GM13977 (cell line): ENCODE results near the gene CNTNAP2.

Source experiments
- DNase-seq: peaks from one replicate; pipeline ENCODE4 v3.0.0; 2012; ENCODE audit warnings: low spot score
- CTCF ChIP-seq: IDR thresholded peaks from 2 replicates; pipeline ENCODE4 v1.5.1; 2012; ENCODE audit warnings: mild to moderate bottlenecking, control low read depth; ENCODE audit not compliant: insufficient read depth; ENCODE audit errors: extremely low read depth, missing control alignments
- in situ Hi-C: fragments of 300-500 bp; cut with MboI; formaldehyde crosslinking; loops from one replicate; pipeline ENCODE4 v1.12.0; 2022; ENCODE audit warnings: low sequenced_read_pairs, low pct_unique_long_range_greater_than_20kb, mixed read lengths, inconsistent platforms; ENCODE audit not compliant: unreplicated experiment

CNTNAP2 gene

GRCh38 chr7:148147438-148147837, 2030.8 kb downstream of the CNTNAP2 start:
- no peak for DNase-seq
- in situ Hi-C loops = no loop called here

DNA sequence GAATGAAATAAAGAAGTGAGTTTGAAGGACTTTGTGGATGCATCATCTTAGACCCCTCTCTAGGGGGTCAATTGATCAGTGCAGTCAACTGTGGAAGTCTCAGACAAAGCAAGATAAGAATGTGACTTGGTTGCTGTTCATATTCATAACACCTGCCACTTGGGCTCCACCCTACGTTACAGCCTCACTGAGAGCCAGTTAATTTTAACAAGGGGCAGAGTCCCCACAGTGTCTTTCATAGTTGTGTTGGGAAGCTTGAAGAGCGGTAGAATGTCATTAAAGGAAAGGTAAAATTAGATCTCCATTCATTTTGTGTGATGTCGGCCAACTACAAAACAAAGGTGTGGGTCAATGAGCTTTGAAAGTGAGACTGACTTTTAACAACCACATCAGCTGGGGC, 2031.9 kb downstream of the CNTNAP2 start:
- no peak for DNase-seq
- in situ Hi-C loops = no loop called here
- TF ChIP-seq CTCF = no peak

More at GRCh38 chr7:148147438-148147837, 2030.8 kb downstream of the CNTNAP2 start:
- TF ChIP-seq CTCF = no peak

GRCh38 chr7:148149730-148150129, 2033.1 kb downstream of the CNTNAP2 start:
- TF ChIP-seq CTCF = no peak
- no peak for DNase-seq
- in situ Hi-C loops = no loop called here

DNA sequence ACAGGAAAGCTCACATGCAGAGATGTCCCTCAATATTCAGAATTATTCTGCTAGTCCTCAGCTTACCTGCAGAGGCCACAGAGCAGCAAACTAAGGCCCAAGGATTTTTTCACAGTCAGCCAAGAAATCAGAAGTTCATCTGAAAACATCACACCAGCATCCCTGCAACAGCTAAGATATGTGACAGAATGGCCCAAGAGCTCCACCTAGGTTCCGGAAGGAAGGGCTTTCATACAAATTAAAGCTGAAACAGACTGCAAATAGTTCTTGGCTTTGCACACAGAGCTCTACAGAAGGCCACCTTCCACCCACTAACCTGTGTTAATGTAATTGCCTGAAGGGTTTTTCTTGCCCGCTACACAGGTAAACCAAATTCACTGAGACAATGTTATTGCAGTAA, 2035.2 kb downstream of the CNTNAP2 start:
- no peak for DNase-seq
- in situ Hi-C loops = no loop called here
- TF ChIP-seq CTCF = peak; percentile 6

DNA sequence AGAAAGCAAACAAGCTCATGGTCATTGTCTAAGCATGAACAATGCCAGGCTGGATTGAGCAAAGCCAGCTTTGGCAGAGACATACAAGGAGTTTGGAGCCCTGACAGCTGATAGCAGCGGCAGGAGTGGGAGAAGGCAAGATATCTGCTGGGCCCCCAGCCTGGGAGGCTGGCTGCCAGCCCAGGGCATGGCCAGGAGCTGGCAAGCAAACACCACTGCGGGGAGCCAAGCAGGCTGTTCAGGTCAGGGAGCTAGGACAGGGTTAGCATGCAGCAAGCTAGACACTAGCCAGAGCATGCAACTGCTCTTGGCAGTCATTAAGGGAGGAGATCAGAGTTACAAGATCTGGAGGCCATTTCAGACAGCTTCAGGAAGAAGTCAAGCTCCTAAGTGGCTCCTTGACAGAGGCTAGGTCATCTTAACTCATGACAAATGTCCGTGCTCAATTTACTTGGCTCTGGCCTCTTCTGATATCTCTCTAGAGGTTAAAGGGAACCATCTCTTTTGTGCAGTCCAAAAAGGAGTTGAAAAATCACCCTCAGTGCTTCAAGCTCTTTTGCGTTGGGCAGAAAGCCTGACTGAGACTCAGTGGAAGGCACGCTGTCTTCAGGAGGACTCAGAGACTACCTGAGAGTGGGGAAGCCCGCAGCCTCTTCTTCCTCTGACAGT, 2037.1 kb downstream of the CNTNAP2 start:
- in situ Hi-C loops = no loop called here

GRCh38 chr7:148155000-148155399, 2038.4 kb downstream of the CNTNAP2 start:
- in situ Hi-C loops = no loop called here
- TF ChIP-seq CTCF = no peak
- DNase-seq = no peak

More for the DNA sequence above, 2037.1 kb downstream of the CNTNAP2 start:
- no peak for TF ChIP-seq CTCF
- no peak for DNase-seq
